Transverse colon (tissue), 4 donors: ENCODE results near the gene ALKBH4. TPM values are rescaled to one million over a fixed set of nuclear protein-coding genes. Genes with fewer than 3 reads are reported as not detected.
A peak's percentile ranks its signal among the peaks of the same experiment; 100 is the strongest.
"Not testable (repeated sequence)": the region's sequence is repeated elsewhere in the genome, so short reads cannot be mapped to it uniquely, and the experiment has no call there.

ENCODE experiments used
- DNase-seq: peaks from one replicate; pipeline ENCODE4 v3.0.0-alpha.2; 2019
- H3K27ac ChIP-seq, 4 donors: fragments of 200-600 bp; sonication (generic); 2 replicates each; pipeline ENCODE4 v1.5.1; 2016 to 2018; ENCODE audit warnings: inconsistent platforms in 4 of 4
- H3K27me3 ChIP-seq: fragments of 200-600 bp; sonication (generic); 2 replicates; pipeline ENCODE4 v1.5.1; 2017; ENCODE audit warnings: inconsistent platforms
- H3K36me3 ChIP-seq, 4 donors: fragments of 200-600 bp; sonication (generic); 2 replicates each; pipeline ENCODE4 v1.5.1; 2017 to 2019; ENCODE audit warnings: inconsistent platforms in 4 of 4
- H3K4me1 ChIP-seq, 4 donors: fragments of 200-600 bp; sonication (generic); 2 replicates each; pipeline ENCODE4 v1.5.1; 2017 to 2020; ENCODE audit warnings: inconsistent platforms in 4 of 4
- H3K4me3 ChIP-seq, 4 donors: fragments of 200-600 bp; sonication (generic); 1 replicate in 1 of 4; 2 replicates in 3 of 4; pipeline versions ENCODE4 v1.5.1 to v1.6.1; 2017 to 2019; ENCODE audit warnings: inconsistent platforms in 4 of 4
- H3K9me3 ChIP-seq, 2 donors: fragments of 200-600 bp; sonication (generic); 2 replicates each; pipeline ENCODE4 v1.5.1; 2017 to 2019; ENCODE audit warnings: inconsistent platforms in 2 of 2
- WGBS, 2 donors: methylation state at CpG; one replicate each; pipeline ENCODE4 v1.1.5; 2018; ENCODE audit warnings: low coverage in 1 of 2; 5-methylcytosine and 5-hydroxymethylcytosine counted together
- in situ Hi-C, 4 donors: fragments of 200-750 bp; cut with MboI; loops; one replicate each; pipeline versions ENCODE4 v1.15.0 to v1.15.1; 2017; ENCODE audit warnings: low sequenced_read_pairs in 3 of 4, low pct_ligation_motif_present in 1 of 4, low pct_unique_long_range_greater_than_20kb in 1 of 4
- intact Hi-C: fragments of 100-400 bp; cut with DNase I; formaldehyde crosslinking; loops from one replicate; pipeline ENCODE4 v1.15.1; 2023; ENCODE audit warnings: low total_unique reads
- total RNA-seq, 4 donors: library from RNA; depleted of rRNA; stranded (reverse); fragments of >200 nt; gene quantifications; one replicate each; pipeline ENCODE4 v1.1.0, GENCODE V29; 2016

ALKBH4 gene
- total RNA-seq, 4 donors from 2014 or later = 1.8 to 21.3 (median 14.0) TPM

DNA sequence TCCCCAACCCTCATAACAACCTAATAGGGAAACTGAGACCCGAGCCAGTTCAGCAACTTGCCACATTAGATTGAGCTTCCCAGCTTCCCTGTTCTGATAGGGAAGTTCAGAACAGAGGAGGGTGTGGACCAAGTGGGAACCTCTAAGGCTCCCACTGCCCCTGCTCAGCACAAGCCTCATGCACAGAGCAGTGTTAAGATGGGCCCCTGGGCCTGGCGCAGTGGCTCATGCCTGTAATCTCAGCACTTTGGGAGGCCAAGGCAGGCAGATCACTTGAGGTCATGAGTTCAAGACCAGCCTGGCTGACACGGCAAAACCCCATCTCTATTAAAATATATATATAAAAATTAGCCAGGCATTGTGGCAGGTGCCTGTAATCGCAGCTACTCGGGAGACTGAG lies 32.6 kb upstream of the ALKBH4 start:
- H3K9me3 ChIP-seq, DNase-seq: not testable (repeated sequence)

DNA sequence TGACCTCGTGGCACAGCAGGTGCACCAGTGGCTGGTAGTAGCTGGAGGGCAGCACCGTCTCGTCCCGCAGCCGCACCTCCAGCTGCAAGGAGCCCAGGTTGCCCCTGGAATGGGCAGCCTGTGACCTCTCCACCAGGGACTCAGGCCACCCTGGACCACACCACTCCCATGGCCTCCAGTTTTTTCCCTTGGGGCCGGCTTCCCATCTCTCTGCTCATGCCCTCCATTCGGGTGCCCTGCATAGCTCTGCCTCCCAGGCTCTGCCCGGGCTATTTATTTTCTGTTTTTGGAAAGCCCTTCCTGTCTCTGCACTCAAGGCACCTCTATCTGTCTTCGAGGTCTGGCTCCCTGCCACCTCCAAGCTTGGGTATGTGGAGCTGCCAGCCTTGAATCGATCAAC lies 32.2 kb upstream of the ALKBH4 start:
- H3K27me3 ChIP-seq, H3K36me3 ChIP-seq, H3K9me3 ChIP-seq, H3K27ac ChIP-seq, DNase-seq, H3K4me3 ChIP-seq, in situ Hi-C loops, intact Hi-C loops, H3K4me1 ChIP-seq: not testable (repeated sequence)
- WGBS, 2 donors = 100% methylated on average over 1 of the region's 10 CpGs; no CpG with 5 or more reads in 1 of the 2 donors

More for the DNA sequence above, 32.6 kb upstream of the ALKBH4 start:
- H3K4me1 ChIP-seq, H3K4me3 ChIP-seq, in situ Hi-C loops, intact Hi-C loops, H3K36me3 ChIP-seq, H3K27ac ChIP-seq, H3K27me3 ChIP-seq: not testable (repeated sequence)
- WGBS, 2 donors = 86% methylated on average over 1 of the region's 5 CpGs; no CpG with 5 or more reads in 1 of the 2 donors

GRCh38 chr7:102494473-102495149 lies 29.9 kb upstream of the ALKBH4 start:
- H3K36me3 ChIP-seq, intact Hi-C loops, H3K27me3 ChIP-seq, H3K27ac ChIP-seq, H3K4me1 ChIP-seq, in situ Hi-C loops, H3K9me3 ChIP-seq, H3K4me3 ChIP-seq, DNase-seq: not testable (repeated sequence)
- no CpG with 5 or more reads among the region's 67 CpGs for WGBS, 2 donors

DNA sequence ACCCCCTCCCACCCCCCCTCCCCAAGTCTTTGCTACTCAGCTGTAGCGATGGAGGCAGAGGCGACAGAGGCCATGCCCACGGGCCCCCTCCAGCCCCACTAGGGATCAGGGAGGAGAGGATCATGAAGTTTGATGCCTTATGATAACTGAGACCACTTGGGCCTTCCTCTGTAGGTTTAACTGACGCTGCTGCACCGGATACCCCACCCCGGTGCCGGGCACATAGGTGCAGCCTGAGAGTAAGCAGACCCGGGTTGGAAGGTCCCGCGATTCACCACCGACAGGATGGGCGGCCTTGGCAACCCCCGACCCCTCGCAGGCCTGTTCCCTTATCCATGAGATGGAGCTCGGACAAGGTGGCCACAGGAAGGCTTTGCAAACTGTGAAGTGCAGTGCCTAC lies 29.4 kb upstream of the ALKBH4 start:
- no CpG with 5 or more reads among the region's 15 CpGs for WGBS, 2 donors
- in situ Hi-C loops, DNase-seq, H3K27me3 ChIP-seq, H3K4me1 ChIP-seq, H3K4me3 ChIP-seq, H3K36me3 ChIP-seq, H3K9me3 ChIP-seq, intact Hi-C loops: not testable (repeated sequence)
- H3K27ac ChIP-seq = peak overlapping the region in 1 of 4 donors; percentile 52

- H3K27me3 ChIP-seq, H3K4me3 ChIP-seq, intact Hi-C loops, in situ Hi-C loops, H3K9me3 ChIP-seq, H3K36me3 ChIP-seq, H3K4me1 ChIP-seq, H3K27ac ChIP-seq: not testable (repeated sequence)
- WGBS, 2 donors = 47% methylated on average over 4 of the region's 33 CpGs; no CpG with 5 or more reads in 1 of the 2 donors
- DNase-seq = peak; percentile 43
Measured at GRCh38 chr7:102493220-102493935, 28.7 kb upstream of the ALKBH4 start.

DNA sequence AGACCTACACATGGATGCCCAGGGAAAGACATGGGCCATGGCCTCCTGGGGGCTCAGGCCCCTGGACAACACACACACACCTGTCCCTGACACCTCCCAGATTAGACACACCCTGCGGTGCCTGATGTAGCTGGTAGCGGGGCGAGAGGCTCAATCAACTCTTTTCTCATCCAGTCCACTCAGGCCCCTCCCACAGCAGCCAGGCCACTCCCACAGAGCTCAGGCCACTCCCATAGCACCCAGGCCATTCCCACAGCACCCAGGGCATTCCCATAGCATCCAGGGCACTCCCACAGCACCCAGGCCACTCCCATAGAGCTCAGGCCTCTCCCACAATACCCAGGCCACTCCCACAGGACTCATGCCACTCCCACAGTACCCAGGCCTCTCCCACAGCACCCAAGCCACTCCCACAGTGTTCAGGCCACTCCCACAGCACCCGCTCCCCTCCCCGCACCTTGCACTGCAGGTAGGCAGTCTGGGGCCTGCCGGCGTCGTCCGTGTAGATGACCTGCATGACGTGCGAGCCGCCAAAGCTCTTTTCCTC lies 25.9 kb upstream of the ALKBH4 start:
- intact Hi-C loops = not testable (repeated sequence)
- 66% methylated on average over 3 of the region's 12 CpGs; no CpG with 5 or more reads in 1 of the 2 donors for WGBS, 2 donors
- DNase-seq = peak; percentile 88

GRCh38 chr7:102484317-102484716 lies 19.7 kb upstream of the ALKBH4 start:
- in situ Hi-C loops, H3K4me1 ChIP-seq: not testable (repeated sequence)
- WGBS, 2 donors = no CpG with 5 or more reads among the region's 5 CpGs

More for the DNA sequence above, 25.9 kb upstream of the ALKBH4 start:
- H3K27ac ChIP-seq, in situ Hi-C loops, H3K36me3 ChIP-seq, H3K27me3 ChIP-seq, H3K4me1 ChIP-seq, H3K4me3 ChIP-seq, H3K9me3 ChIP-seq: not testable (repeated sequence)

DNA sequence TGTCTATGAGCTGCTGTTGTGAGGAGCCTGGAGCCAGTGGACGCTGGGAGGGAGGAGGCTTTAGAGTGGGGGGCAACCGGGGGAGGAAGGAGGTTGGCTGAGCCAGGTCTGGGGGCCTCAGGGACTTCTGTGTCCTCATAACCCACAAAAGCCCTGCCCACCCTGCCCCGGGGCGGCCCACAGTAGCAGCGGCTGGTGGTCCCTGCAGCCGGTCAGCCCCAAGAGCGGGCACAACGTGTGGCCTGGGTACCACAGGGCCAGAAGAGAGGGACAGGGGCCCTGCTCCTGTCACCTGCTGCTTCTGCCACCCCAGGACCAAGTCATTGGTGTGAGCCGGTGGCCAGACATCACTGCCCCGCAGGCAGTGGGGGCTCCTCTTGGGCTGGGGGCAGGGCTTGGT lies 17.3 kb upstream of the ALKBH4 start:
- intact Hi-C loops, DNase-seq, H3K9me3 ChIP-seq, H3K4me1 ChIP-seq, H3K27me3 ChIP-seq, H3K4me3 ChIP-seq, in situ Hi-C loops, H3K36me3 ChIP-seq, H3K27ac ChIP-seq: not testable (repeated sequence)
- WGBS, 2 donors = no CpG with 5 or more reads among the region's 10 CpGs

More at GRCh38 chr7:102484317-102484716, 19.7 kb upstream of the ALKBH4 start:
- H3K9me3 ChIP-seq, H3K27ac ChIP-seq, intact Hi-C loops, DNase-seq, H3K36me3 ChIP-seq, H3K4me3 ChIP-seq, H3K27me3 ChIP-seq: not testable (repeated sequence)
